Activated naive CD4-positive, alpha-beta T cell treated with anti-CD3 and anti-CD28 coated beads, Interleukin-2, amount 50 U/mL, for 24 hours (primary cell): ENCODE data around the gene FYB1.

Experiments used
- H3K27ac Mint-ChIP-seq: one replicate; pipeline ENCODE4 v1.8.0; 2021; ENCODE audit warnings: mild to moderate bottlenecking, mixed read lengths
- H3K27me3 Mint-ChIP-seq: one replicate; pipeline ENCODE4 v1.8.0; 2021; ENCODE audit warnings: mixed read lengths
- H3K36me3 Mint-ChIP-seq: one replicate; pipeline ENCODE4 v1.8.0; 2021; ENCODE audit warnings: mixed read lengths
- H3K4me1 Mint-ChIP-seq: one replicate; pipeline ENCODE4 v1.8.0; 2021; ENCODE audit warnings: mixed read lengths
- H3K4me3 Mint-ChIP-seq: one replicate; pipeline ENCODE4 v1.8.0; 2021; ENCODE audit warnings: mild to moderate bottlenecking, mixed read lengths
- H3K9me3 Mint-ChIP-seq: one replicate; pipeline ENCODE4 v1.8.0; 2021; ENCODE audit warnings: mixed read lengths

Gene FYB1

GRCh38 chr5:39219437-39219836, at the start of gene FYB1:
FYB1 (minus strand) TSS chr5:39219563; CDS start chr5:39202960, 16,603 bp downstream.
- Mint-ChIP-seq H3K9me3 (no peaks in the 10 kb centered on the region), H3K27me3 (no peaks in the 10 kb centered on the region), H3K4me1 (peaks cover 75% of the 10 kb centered on the region), H3K36me3 (no peaks in the 10 kb centered on the region), H3K27ac (peak within 1 kb of the TSS; percentile 63), H3K4me3 (no peak within 1 kb of the TSS)

- Mint-ChIP-seq H3K9me3 (no peaks in the 10 kb centered on the region), H3K4me1 (peaks cover 28% of the 10 kb centered on the region), H3K36me3 (no peaks in the 10 kb centered on the region), H3K27me3 (no peaks in the 10 kb centered on the region), H3K4me3 (no peak overlapping the region), H3K27ac (no peak overlapping the region)
These were observed 47.8 kb upstream of the FYB1 start for GRCh38 chr5:39267186-39267585.

- no peak overlapping the region for H3K27ac Mint-ChIP-seq
- peaks cover 21% of the 10 kb centered on the region for H3K4me1 Mint-ChIP-seq
These were observed 47.1 kb upstream of the FYB1 start for GRCh38 chr5:39266442-39266841.

GRCh38 chr5:39264528-39264927, 45.2 kb upstream of the FYB1 start:
- Mint-ChIP-seq H3K27me3 (no peaks in the 10 kb centered on the region), H3K36me3 (no peaks in the 10 kb centered on the region), H3K4me3 (no peak overlapping the region), H3K9me3 (no peaks in the 10 kb centered on the region), H3K27ac (no peak overlapping the region), H3K4me1 (peaks cover 12% of the 10 kb centered on the region)

More at GRCh38 chr5:39266442-39266841, 47.1 kb upstream of the FYB1 start:
- no peak overlapping the region for H3K4me3 Mint-ChIP-seq
- no peaks in the 10 kb centered on the region for H3K27me3 Mint-ChIP-seq
- no peaks in the 10 kb centered on the region for H3K9me3 Mint-ChIP-seq
- H3K36me3 Mint-ChIP-seq, result no peaks in the 10 kb centered on the region

- H3K27ac Mint-ChIP-seq, result no peak overlapping the region
- no peaks in the 10 kb centered on the region for H3K9me3 Mint-ChIP-seq
- H3K4me3 Mint-ChIP-seq, result no peak overlapping the region
- no peaks in the 10 kb centered on the region for H3K27me3 Mint-ChIP-seq
- peaks cover 14% of the 10 kb centered on the region for H3K4me1 Mint-ChIP-seq
- no peaks in the 10 kb centered on the region for H3K36me3 Mint-ChIP-seq
These were observed 43.6 kb upstream of the FYB1 start for GRCh38 chr5:39262981-39263380.

DNA sequence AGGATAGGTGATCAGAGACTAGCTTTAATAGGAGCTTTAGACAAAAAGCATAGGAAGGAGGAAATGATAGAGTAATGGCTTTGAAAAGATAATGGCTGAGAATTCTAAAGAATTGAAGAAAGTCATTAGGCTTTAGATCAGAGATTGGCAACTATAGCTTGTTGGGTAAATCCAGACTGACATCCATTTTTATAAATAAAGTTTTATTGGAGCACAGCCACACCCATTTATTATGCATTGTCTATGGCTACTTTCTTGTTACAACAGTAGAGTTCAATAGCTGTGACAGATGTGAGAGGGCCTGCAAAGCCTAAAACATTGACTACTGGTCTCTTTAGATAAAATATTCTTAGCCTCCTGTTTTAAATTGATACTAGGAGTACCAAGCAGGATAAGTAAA, 40.7 kb upstream of the FYB1 start:
- Mint-ChIP-seq H3K9me3 (no peaks in the 10 kb centered on the region), H3K4me3 (no peak overlapping the region), H3K27ac (no peak overlapping the region), H3K36me3 (no peaks in the 10 kb centered on the region), H3K27me3 (no peaks in the 10 kb centered on the region), H3K4me1 (peaks cover 37% of the 10 kb centered on the region)

GRCh38 chr5:39257554-39257953, 38.2 kb upstream of the FYB1 start:
- H3K9me3 Mint-ChIP-seq, result no peaks in the 10 kb centered on the region

GRCh38 chr5:39256477-39257235, 37.3 kb upstream of the FYB1 start:
- Mint-ChIP-seq H3K4me3 (no peak overlapping the region), H3K27me3 (no peaks in the 10 kb centered on the region), H3K27ac (peak overlapping the region; percentile 42), H3K9me3 (no peaks in the 10 kb centered on the region), H3K4me1 (peaks cover 25% of the 10 kb centered on the region), H3K36me3 (no peaks in the 10 kb centered on the region)

More at GRCh38 chr5:39257554-39257953, 38.2 kb upstream of the FYB1 start:
- no peak overlapping the region for H3K4me3 Mint-ChIP-seq
- no peak overlapping the region for H3K27ac Mint-ChIP-seq
- H3K4me1 Mint-ChIP-seq, result peaks cover 25% of the 10 kb centered on the region
- H3K36me3 Mint-ChIP-seq, result no peaks in the 10 kb centered on the region
- H3K27me3 Mint-ChIP-seq, result no peaks in the 10 kb centered on the region

DNA sequence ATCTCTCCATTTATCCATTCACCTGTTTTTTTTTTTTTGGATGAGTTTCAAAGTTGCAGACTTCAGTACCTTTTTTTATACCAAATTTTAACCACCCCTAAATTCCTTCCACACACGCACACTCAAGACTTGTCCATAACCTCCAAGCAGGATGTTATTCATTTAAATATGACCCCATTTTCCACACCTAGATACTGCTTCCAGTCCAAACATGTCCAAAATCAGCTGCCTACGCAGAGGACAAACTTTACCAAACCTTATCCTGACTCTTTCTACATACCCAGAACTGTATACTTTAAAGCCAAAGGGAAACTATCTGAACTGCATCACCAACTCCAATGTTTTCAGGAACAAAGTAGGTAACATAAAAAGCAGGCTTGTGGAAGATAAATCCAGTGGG, 36.0 kb upstream of the FYB1 start:
- Mint-ChIP-seq H3K4me1 (peaks cover 25% of the 10 kb centered on the region), H3K36me3 (no peaks in the 10 kb centered on the region), H3K27me3 (no peaks in the 10 kb centered on the region), H3K9me3 (no peaks in the 10 kb centered on the region), H3K4me3 (no peak overlapping the region), H3K27ac (no peak overlapping the region)

DNA sequence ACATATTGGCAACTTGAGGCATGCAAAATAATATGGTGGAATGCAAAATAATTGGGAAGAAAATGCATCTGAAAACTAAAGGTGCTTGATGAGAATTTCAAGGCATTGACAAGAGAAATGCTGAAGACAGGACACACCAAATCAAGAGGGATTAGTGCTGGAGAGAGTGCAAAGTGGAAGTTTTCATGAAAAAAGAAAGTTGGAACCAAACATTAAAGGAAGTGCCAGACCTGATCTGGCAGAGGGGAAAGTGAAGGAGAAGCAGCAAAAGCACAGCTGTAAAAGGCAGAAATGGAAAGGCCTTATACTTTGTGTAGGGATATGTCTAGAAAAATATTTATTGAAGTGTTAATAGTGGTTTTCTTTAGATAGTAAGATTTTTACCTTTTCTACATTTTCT, 35.3 kb upstream of the FYB1 start:
- peaks cover 4% of the 10 kb centered on the region for H3K9me3 Mint-ChIP-seq
- H3K4me3 Mint-ChIP-seq, result no peak overlapping the region
- H3K36me3 Mint-ChIP-seq, result no peaks in the 10 kb centered on the region
- peaks cover 25% of the 10 kb centered on the region for H3K4me1 Mint-ChIP-seq
- H3K27me3 Mint-ChIP-seq, result no peaks in the 10 kb centered on the region
- peak overlapping the region; percentile 48 for H3K27ac Mint-ChIP-seq

GRCh38 chr5:39253196-39253595, 33.8 kb upstream of the FYB1 start:
- no peaks in the 10 kb centered on the region for H3K27me3 Mint-ChIP-seq
- peaks cover 25% of the 10 kb centered on the region for H3K4me1 Mint-ChIP-seq
- H3K4me3 Mint-ChIP-seq, result no peak overlapping the region
- H3K27ac Mint-ChIP-seq, result no peak overlapping the region
- peaks cover 4% of the 10 kb centered on the region for H3K9me3 Mint-ChIP-seq
- peaks cover 3% of the 10 kb centered on the region for H3K36me3 Mint-ChIP-seq

GRCh38 chr5:39249564-39250274, 30.4 kb upstream of the FYB1 start:
- no peak overlapping the region for H3K4me3 Mint-ChIP-seq
- peaks cover 6% of the 10 kb centered on the region for H3K36me3 Mint-ChIP-seq
- H3K9me3 Mint-ChIP-seq, result peaks cover 4% of the 10 kb centered on the region
- no peaks in the 10 kb centered on the region for H3K27me3 Mint-ChIP-seq
- no peaks in the 10 kb centered on the region for H3K4me1 Mint-ChIP-seq
- no peak overlapping the region for H3K27ac Mint-ChIP-seq

GRCh38 chr5:39249069-39249468, 29.7 kb upstream of the FYB1 start:
- peaks cover 6% of the 10 kb centered on the region for H3K36me3 Mint-ChIP-seq
- H3K4me1 Mint-ChIP-seq, result no peaks in the 10 kb centered on the region
- no peak overlapping the region for H3K4me3 Mint-ChIP-seq

DNA sequence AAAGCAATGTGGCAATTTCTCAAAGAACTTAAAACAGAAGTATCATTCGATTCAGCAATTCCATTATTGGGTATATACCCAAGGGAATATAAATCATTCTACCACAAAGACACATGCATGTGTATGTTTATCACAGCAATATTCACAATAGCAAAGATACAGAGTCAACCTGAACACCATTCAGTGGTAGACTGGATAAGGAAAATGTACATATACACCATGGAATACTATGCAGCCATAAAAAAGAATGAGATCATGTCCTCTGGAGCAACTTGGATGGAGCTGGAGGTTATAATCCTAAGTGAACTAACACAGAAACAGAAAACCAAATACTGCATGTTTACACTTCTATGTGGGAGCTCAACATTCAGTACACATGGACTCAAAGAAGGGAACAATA, 21.4 kb upstream of the FYB1 start:
- H3K4me3 Mint-ChIP-seq, result peak overlapping the region; percentile 17

More at GRCh38 chr5:39249069-39249468, 29.7 kb upstream of the FYB1 start:
- Mint-ChIP-seq H3K27me3 (no peaks in the 10 kb centered on the region), H3K9me3 (peaks cover 4% of the 10 kb centered on the region), H3K27ac (no peak overlapping the region)

DNA sequence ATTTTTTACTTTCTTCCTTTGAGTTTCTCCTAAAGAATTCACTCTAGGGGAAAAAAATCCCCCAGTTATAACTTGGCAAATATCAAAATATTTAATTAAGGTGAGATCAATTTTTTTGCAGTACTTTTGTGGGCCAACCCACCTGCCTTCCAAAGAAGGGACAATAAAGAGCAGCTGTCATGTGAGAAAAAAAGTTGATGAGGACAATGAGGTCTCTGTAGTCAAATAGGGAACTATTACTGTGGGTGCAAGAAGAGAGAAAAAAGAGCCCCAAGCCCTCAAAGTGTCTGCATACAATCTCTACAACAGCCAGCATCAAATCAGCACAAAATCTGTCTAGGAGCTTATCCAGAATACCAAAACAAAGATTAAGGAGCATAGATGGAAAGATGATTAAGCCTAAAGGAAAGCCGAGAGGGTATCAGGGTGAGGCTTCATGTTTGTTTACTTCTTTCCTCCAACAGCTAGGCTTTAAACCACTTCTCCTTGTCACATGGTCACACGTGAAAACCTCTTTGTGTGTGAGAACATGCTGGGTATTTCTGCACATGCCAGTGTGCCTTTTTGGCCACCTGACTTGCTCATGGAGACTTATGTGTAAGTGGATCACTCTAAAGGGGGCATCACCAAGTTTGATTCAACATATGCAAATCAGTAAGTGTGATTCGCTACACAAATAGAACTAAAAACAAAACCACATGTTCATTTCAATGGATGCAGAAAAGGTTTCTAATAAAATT, 19.2 kb upstream of the FYB1 start:
- H3K4me3 Mint-ChIP-seq, result no peak overlapping the region
- no peaks in the 10 kb centered on the region for H3K4me1 Mint-ChIP-seq
- peaks cover 11% of the 10 kb centered on the region for H3K9me3 Mint-ChIP-seq
- H3K36me3 Mint-ChIP-seq, result peaks cover 3% of the 10 kb centered on the region
- no peaks in the 10 kb centered on the region for H3K27me3 Mint-ChIP-seq
- peak overlapping the region; percentile 30 for H3K27ac Mint-ChIP-seq

More for the DNA sequence above, 21.4 kb upstream of the FYB1 start:
- Mint-ChIP-seq H3K27ac (no peak overlapping the region), H3K36me3 (peaks cover 5% of the 10 kb centered on the region), H3K27me3 (no peaks in the 10 kb centered on the region), H3K4me1 (no peaks in the 10 kb centered on the region), H3K9me3 (peaks cover 11% of the 10 kb centered on the region)

DNA sequence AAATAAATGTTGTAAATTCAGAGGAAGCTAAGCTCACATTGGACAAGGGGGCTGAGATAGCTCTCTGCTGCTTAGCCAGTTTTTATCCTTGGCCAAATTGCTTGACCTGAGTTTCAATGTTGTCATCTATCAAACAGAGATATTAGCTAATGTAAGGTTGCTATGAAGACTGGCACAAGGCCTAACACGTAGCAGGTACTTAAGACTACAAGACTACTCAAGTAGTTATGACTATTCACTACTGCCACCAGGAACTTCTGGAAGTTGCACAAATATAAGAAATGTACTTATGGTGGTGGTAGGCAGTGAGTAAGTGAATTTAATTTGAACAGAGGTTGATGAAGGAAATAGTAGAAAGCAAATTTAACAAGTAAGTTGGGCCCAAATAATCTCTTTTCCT, 17.4 kb upstream of the FYB1 start:
- Mint-ChIP-seq H3K4me3 (no peak overlapping the region), H3K9me3 (peaks cover 11% of the 10 kb centered on the region), H3K27ac (no peak overlapping the region), H3K36me3 (peaks cover 3% of the 10 kb centered on the region), H3K27me3 (no peaks in the 10 kb centered on the region), H3K4me1 (peaks cover 6% of the 10 kb centered on the region)
